GM12873 (cell line): ENCODE measurements around the gene HVCN1.

Experiments used
- TF ChIP-seq, protein P1 (sequence below): IDR thresholded peaks from 2 replicates; pipeline ENCODE4 v1.5.1; 2012; ENCODE audit warnings: low read depth, mild to moderate bottlenecking, moderate library complexity, low read length, control low read depth; ENCODE audit not compliant: insufficient read depth; ENCODE audit errors: missing control alignments

Gene HVCN1

DNA sequence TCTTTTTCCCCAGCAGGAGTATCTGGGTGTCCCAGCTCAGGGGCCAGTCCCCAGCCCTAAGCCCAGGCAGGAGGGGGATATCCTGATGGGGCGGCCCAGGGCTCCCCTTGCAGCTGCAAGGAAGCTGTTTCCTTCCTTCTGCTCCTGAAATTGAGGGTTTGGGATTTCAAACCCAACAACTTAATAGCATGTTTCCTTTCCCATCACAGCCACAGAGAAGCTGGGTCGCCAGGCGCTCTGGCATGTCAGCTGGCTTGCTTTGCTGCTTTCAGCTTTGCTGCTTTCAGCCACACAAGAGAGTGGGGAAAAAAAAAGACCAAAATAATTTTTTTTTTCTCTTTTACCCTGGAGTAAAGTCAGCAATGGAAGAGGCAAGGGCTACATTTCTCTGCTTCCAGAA lies 30.0 kb downstream of the HVCN1 start:
- TF ChIP-seq, protein P1, sequence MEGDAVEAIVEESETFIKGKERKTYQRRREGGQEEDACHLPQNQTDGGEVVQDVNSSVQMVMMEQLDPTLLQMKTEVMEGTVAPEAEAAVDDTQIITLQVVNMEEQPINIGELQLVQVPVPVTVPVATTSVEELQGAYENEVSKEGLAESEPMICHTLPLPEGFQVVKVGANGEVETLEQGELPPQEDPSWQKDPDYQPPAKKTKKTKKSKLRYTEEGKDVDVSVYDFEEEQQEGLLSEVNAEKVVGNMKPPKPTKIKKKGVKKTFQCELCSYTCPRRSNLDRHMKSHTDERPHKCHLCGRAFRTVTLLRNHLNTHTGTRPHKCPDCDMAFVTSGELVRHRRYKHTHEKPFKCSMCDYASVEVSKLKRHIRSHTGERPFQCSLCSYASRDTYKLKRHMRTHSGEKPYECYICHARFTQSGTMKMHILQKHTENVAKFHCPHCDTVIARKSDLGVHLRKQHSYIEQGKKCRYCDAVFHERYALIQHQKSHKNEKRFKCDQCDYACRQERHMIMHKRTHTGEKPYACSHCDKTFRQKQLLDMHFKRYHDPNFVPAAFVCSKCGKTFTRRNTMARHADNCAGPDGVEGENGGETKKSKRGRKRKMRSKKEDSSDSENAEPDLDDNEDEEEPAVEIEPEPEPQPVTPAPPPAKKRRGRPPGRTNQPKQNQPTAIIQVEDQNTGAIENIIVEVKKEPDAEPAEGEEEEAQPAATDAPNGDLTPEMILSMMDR, result no peak

DNA sequence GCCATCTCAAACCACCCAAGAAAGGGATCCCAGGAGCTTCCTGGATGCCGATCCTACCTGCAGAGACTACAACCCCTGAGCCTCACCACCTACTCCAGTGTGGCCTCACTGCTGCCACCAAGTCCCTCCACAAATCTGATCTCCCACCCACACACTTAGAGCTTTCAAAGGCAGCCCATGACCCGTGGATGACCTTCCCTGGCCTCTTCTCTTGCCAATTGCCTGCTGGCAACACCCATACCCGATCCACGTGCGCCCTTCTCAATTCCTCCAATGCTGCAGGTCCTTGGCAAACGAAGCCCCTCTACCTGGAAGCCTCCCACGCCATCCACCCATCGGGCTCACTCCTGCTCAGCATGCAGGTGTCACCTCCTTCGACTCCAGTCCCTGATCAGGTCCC lies 30.7 kb downstream of the HVCN1 start:
- TF ChIP-seq, protein P1, result no peak

DNA sequence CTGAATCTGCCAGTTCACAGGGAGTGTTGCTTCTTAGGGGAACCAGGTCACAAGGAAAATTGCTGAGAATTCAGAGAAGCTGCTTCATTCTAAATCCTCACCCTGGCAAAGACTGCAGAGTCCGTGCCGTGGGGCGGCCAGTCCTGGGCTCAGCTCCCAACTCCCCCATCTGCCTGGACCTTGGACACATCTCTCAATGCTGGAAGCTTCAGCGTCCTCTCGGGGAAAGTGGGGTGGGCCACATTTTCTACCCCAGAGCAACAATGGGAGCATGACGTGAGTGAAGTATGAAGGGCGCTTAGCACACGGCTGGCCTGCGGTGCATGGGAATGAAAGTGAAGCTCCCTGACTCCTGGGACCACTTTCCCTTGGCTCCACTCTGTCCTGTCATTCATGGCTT lies 31.2 kb downstream of the HVCN1 start:
- TF ChIP-seq, protein P1, result no peak

DNA sequence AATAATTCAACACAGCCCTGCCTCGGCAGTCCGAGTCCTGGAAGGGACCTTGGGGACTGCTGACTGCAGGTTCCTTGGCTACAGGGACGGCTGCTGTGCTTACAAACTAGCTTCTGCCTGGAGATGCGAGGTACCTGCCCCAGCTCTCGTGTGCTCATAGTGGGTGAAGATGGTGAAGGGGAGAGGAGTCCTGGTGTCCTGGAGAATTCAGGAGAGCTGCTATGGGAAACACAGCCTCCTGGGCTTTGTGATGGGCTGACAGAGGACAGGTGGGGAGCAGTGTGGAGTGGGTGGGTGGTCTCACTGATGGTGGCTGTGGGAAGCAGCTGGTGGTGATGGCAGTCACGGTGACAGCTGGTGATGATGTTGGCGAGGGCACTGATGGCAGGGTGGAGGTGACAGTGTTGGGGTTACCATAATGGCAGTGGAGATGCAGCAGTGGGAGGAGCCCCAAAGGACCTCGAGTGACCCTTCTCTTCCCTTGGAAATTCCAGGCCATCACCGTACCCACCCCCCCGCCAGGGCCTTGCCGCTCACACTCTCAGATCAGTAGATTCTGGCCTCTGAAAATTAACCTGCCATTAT lies 32.8 kb downstream of the HVCN1 start:
- TF ChIP-seq, protein P1, result no peak

DNA sequence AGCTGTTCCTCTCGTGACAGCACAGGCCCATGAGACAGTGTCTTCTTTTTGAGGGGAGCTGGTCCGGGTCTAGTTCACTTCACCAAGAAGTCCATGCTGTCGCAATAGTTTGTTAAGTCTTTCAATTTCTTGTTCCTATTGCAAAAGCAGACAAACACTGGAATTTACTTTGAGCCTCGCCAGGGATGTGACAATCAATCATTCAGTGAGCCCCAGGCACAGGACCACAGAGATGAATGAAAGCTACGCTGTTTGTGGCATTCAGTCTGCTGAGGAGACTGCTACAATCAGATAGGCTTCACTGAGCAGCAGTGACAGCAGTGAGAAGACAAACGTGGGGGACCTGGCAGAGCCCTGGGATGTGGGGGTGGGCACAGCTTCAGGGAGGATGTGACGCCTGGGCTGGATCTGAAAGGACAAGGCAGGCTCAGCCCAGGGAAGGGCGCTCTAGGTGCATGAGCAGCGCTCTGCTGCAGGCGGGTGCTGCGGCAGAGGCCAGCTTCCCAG lies 39.5 kb downstream of the HVCN1 start:
- TF ChIP-seq, protein P1, result no peak

DNA sequence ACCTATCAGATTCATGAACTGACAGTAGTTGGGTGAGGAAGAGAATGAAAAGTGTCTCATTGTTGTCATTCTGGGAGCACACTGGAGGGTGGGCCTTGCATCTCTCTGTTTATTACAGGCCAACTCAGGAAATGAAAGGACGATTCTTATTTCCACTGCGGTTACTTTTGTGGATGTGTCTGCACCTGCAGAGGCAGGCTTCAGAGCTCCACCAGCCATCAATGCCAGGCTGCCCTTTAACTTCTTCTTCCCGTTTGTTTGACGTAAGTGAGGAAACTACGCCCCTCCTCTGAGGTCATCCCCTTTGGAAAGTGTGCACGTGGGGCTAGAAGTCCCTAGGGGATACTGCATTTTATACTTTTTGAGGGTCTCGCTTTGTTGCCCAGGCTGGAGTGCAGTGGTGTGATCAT lies 41.3 kb downstream of the HVCN1 start:
- TF ChIP-seq, protein P1, result no peak

DNA sequence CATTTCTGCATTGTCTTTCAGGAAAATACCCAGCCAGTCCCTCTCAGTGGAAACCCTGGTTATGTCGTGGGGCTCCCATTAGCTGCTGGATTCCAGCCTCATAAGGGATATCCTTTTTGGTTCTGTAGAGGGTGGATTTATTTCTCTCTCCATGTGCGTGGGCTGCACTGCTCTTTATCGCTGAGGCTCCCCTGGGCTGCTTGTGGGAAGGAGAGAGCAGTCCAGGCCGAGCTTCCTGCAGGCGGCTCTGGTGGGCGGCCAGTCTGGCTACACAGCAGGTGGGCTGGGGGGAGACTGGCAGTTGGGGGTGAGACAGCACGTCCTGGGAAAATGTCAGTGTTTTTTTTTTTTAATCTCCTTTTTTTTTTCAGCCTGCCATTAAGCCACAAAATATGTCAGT lies 47.4 kb downstream of the HVCN1 start:
- TF ChIP-seq, protein P1, result no peak
